H9 (cell line): ENCODE results near the gene ANAPC4. TPM values are rescaled to one million over a fixed set of nuclear protein-coding genes. Genes with fewer than 3 reads are reported as not detected.

ENCODE experiments used
- DNase-seq: peaks from one replicate; pipeline ENCODE4 v3.0.0-alpha.2; 2017
- H2AFZ ChIP-seq: one replicate; pipeline ENCODE4 v1.6.1; 2013; ENCODE audit warnings: mild to moderate bottlenecking, low read length, control low read depth, moderate library complexity
- H2AK5ac ChIP-seq: 2 replicates; pipeline ENCODE4 v1.6.1; 2013; ENCODE audit warnings: low read length, control low read depth, mixed read lengths; ENCODE audit not compliant: insufficient read length
- H2BK120ac ChIP-seq: one replicate; pipeline ENCODE4 v1.6.1; 2013; ENCODE audit warnings: low read depth, mild to moderate bottlenecking, low read length, control low read depth, inconsistent platforms; ENCODE audit not compliant: poor library complexity, severe bottlenecking
- H2BK12ac ChIP-seq: 2 replicates; pipeline ENCODE4 v1.6.1; 2013; ENCODE audit warnings: low read length, control low read depth, mixed read lengths, low read depth; ENCODE audit not compliant: insufficient read length
- H2BK15ac ChIP-seq: 2 replicates; pipeline ENCODE4 v1.6.1; 2013; ENCODE audit warnings: low read depth, low read length, control low read depth
- H2BK20ac ChIP-seq: one replicate; pipeline ENCODE4 v1.6.1; 2013; ENCODE audit warnings: low read depth, mild to moderate bottlenecking, low read length, control low read depth, inconsistent platforms; ENCODE audit not compliant: poor library complexity, severe bottlenecking
- H2BK5ac ChIP-seq: 2 replicates; pipeline ENCODE4 v1.6.1; 2013; ENCODE audit warnings: low read length, control low read depth, mixed read lengths; ENCODE audit not compliant: insufficient read length
- H3K14ac ChIP-seq: 2 replicates; pipeline ENCODE4 v1.6.1; 2013; ENCODE audit warnings: low read length, control low read depth; ENCODE audit not compliant: insufficient read depth
- H3K18ac ChIP-seq: 2 replicates; pipeline ENCODE4 v1.6.1; 2013; ENCODE audit warnings: low read depth, mild to moderate bottlenecking, mixed read lengths, low read length, control low read depth; ENCODE audit not compliant: insufficient read length
- H3K23ac ChIP-seq: 2 replicates; pipeline ENCODE4 v1.6.1; 2013; ENCODE audit warnings: low read length, control low read depth, mixed read lengths, low read depth; ENCODE audit not compliant: insufficient read length
- H3K23me2 ChIP-seq: 2 replicates; pipeline ENCODE4 v1.6.1; 2013; ENCODE audit warnings: low read depth, mild to moderate bottlenecking, mixed read lengths, low read length, control low read depth; ENCODE audit not compliant: insufficient read length, poor library complexity, severe bottlenecking
- H3K27ac ChIP-seq: 2 replicates; pipeline ENCODE4 v1.5.1; 2013; ENCODE audit warnings: low read length, control low read depth, mixed read lengths, low read depth; ENCODE audit not compliant: insufficient read length
- H3K27me3 ChIP-seq: 2 replicates; pipeline ENCODE4 v1.6.1; 2013; ENCODE audit warnings: low read length, control low read depth, inconsistent platforms; ENCODE audit not compliant: insufficient read depth
- H3K4ac ChIP-seq: 2 replicates; pipeline ENCODE4 v1.6.1; 2013; ENCODE audit warnings: low read depth, mild to moderate bottlenecking, control low read depth, inconsistent platforms, low read length, moderate library complexity
- H3K4me1 ChIP-seq: 2 replicates; pipeline ENCODE4 v1.6.1; 2013; ENCODE audit warnings: low read length, control low read depth, inconsistent platforms; ENCODE audit not compliant: insufficient read depth
- H3K4me2 ChIP-seq: 2 replicates; pipeline ENCODE4 v1.6.1; 2013; ENCODE audit warnings: low read length, control low read depth, mixed read lengths; ENCODE audit not compliant: insufficient read length, insufficient read depth
- H3K56ac ChIP-seq: 2 replicates; pipeline ENCODE4 v1.6.1; 2013; ENCODE audit warnings: low read depth, mild to moderate bottlenecking, mixed read lengths, low read length, control low read depth; ENCODE audit not compliant: insufficient read length
- H3K79me1 ChIP-seq: 2 replicates; pipeline ENCODE4 v1.6.1; 2013; ENCODE audit warnings: low read depth, mild to moderate bottlenecking, moderate library complexity, low read length, control low read depth, inconsistent platforms; ENCODE audit not compliant: insufficient read depth, poor library complexity, severe bottlenecking
- H3K79me2 ChIP-seq: 2 replicates; pipeline ENCODE4 v1.6.1; 2013; ENCODE audit warnings: low read length, control low read depth, inconsistent platforms; ENCODE audit not compliant: insufficient read depth
- H3K9ac ChIP-seq: 2 replicates; pipeline ENCODE4 v1.6.1; 2013; ENCODE audit warnings: low read length, control low read depth, mixed read lengths; ENCODE audit not compliant: insufficient read length; ENCODE audit errors: extremely low read depth
- H3K9me3 ChIP-seq: one replicate; pipeline ENCODE4 v1.6.1; 2013; ENCODE audit warnings: low read depth, low read length, inconsistent platforms; ENCODE audit not compliant: control insufficient read depth
- H3T11ph ChIP-seq: one replicate; pipeline ENCODE4 v1.6.1; 2013; ENCODE audit warnings: mild to moderate bottlenecking, low read length, control low read depth, inconsistent platforms
- H4K20me1 ChIP-seq: one replicate; pipeline ENCODE4 v1.6.1; 2013; ENCODE audit not compliant: control insufficient read depth, insufficient read length, insufficient read depth
- H4K5ac ChIP-seq: 2 replicates; pipeline ENCODE4 v1.6.1; 2013; ENCODE audit warnings: low read depth, mild to moderate bottlenecking, mixed read lengths, low read length, control low read depth; ENCODE audit not compliant: insufficient read length
- H4K8ac ChIP-seq: replicated peaks from 2 replicates; pipeline ENCODE4 v1.6.1; 2013; ENCODE audit warnings: low read length, control low read depth, mixed read lengths, low read depth; ENCODE audit not compliant: insufficient read length
- H4K91ac ChIP-seq: 2 replicates; pipeline ENCODE4 v1.6.1; 2013; ENCODE audit warnings: low read depth, mild to moderate bottlenecking, moderate library complexity, mixed read lengths, low read length, control low read depth; ENCODE audit not compliant: insufficient read length
- H3K27ac Mint-ChIP-seq, 3 experiments: 2 replicates in 2 of 3; 3 replicates in 1 of 3; pipeline ENCODE4 v1.8.0; 2020 to 2021; ENCODE audit warnings: mixed read lengths in 3 of 3, mild to moderate bottlenecking in 1 of 3, moderate library complexity in 1 of 3
- H3K27me3 Mint-ChIP-seq: 2 replicates; pipeline ENCODE4 v1.8.0; 2021; ENCODE audit warnings: low read depth, mild to moderate bottlenecking, moderate library complexity, mixed read lengths
- H3K36me3 Mint-ChIP-seq, 3 experiments: 2 replicates in 2 of 3; 3 replicates in 1 of 3; pipeline ENCODE4 v1.8.0; 2020 to 2021; ENCODE audit warnings: low read depth in 3 of 3, mixed read lengths in 3 of 3; ENCODE audit not compliant: insufficient read depth in 1 of 3
- H3K4me1 Mint-ChIP-seq, 2 experiments: 2 replicates each; pipeline ENCODE4 v1.8.0; 2020; ENCODE audit warnings: mixed read lengths in 2 of 2
- H3K4me3 Mint-ChIP-seq, 2 experiments: 2 replicates in 1 of 2; 3 replicates in 1 of 2; pipeline ENCODE4 v1.8.0; 2020 to 2021; ENCODE audit warnings: mild to moderate bottlenecking in 2 of 2, mixed read lengths in 2 of 2, moderate library complexity in 1 of 2
- H3K9me3 Mint-ChIP-seq, 2 experiments: 2 replicates in 1 of 2; 3 replicates in 1 of 2; pipeline ENCODE4 v1.8.0; 2020; ENCODE audit warnings: mild to moderate bottlenecking in 2 of 2, mixed read lengths in 2 of 2, moderate library complexity in 1 of 2
- WGBS: extraction: QIAGEN DNeasy Blood & Tissue Kit; methylation state at CpG from one replicate; pipeline ENCODE4 v1.1.7; 2013; ENCODE audit warnings: missing lambda C conversion rate, low lambda C conversion rate, mixed read lengths; ENCODE audit not compliant: insufficient read length; ENCODE audit errors: extremely low coverage; 5-methylcytosine and 5-hydroxymethylcytosine counted together
- total RNA-seq: library from RNA; stranded (reverse); gene quantifications from 2 replicates; pipeline ENCODE4 v1.2.1, GENCODE V29; 2021
- TF ChIP-seq, protein P1 (sequence below): fragments of 200-600 bp; sonication (generic); conservative IDR thresholded peaks from 3 replicates; pipeline ENCODE4 v1.8.0; 2021; ENCODE audit warnings: antibody characterized with exemption, mild to moderate bottlenecking

The ANAPC4 gene
- total RNA-seq, 1 experiment from 2014 or later, result 42.5 TPM

DNA sequence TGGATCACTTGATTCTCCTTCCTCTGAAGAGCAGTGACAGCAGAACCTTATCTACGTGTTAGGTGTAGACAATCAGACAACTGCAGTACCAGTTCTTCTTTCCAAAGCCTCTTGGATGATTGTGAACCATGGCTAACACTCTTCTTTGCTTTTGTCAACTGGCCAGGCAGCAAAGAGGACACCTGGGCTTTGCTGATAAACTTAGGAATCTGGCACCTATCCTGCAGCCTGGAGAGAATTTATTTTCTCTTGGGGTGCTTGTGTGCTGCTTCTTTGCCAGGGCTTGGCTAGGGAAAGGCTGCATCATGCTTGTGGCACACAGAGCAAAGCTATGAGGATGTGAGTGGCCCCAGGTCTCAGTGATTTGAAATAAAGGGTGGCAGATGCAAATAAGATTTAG is 77.4 kb downstream of the ANAPC4 start:
- Histone ChIP-seq H3K9me3 (no peaks in the 10 kb centered on the region), H3K56ac (no peak overlapping the region), H3K4ac (no peak overlapping the region), H3K4me2 (no peak overlapping the region), H2BK5ac (no peak overlapping the region), H4K8ac (no peak overlapping the region), H4K5ac (no peak overlapping the region), H2BK120ac (no peak overlapping the region), H3K4me1 (no peaks in the 10 kb centered on the region), H2AK5ac (no peak overlapping the region), H3K14ac (no peak overlapping the region), H3K27me3 (no peaks in the 10 kb centered on the region; the same call in 1 of the 2 replicates), H2BK20ac (no peak overlapping the region), H3K9ac (no peak overlapping the region), H2BK12ac (no peak overlapping the region), H3K27ac (no peak overlapping the region), H4K91ac (no peak overlapping the region), H3K79me2 (no peaks in the 10 kb centered on the region), H4K20me1 (no peaks in the 10 kb centered on the region), H3K18ac (no peak overlapping the region), H3K79me1 (no peaks in the 10 kb centered on the region), H3K23me2 (no peaks in the 10 kb centered on the region), H2BK15ac (no peak overlapping the region), H3K23ac (no peak overlapping the region), H2AFZ (no peak overlapping the region), H3T11ph (no peak overlapping the region)
- no CpG with 5 or more reads among the region's 1 CpG for WGBS
- Mint-ChIP-seq H3K4me3 (no peak overlapping the region), H3K9me3 (no peaks in the 10 kb centered on the region), H3K27me3 (peaks cover 9% of the 10 kb centered on the region), H3K27ac (no peak overlapping the region), H3K4me1 (peaks cover 18 to 21% of the 10 kb centered on the region in 2 experiments), H3K36me3 (no peaks in the 10 kb centered on the region; a peak in 1 of 7 replicates)
- no peak for DNase-seq
- TF ChIP-seq, protein P1, sequence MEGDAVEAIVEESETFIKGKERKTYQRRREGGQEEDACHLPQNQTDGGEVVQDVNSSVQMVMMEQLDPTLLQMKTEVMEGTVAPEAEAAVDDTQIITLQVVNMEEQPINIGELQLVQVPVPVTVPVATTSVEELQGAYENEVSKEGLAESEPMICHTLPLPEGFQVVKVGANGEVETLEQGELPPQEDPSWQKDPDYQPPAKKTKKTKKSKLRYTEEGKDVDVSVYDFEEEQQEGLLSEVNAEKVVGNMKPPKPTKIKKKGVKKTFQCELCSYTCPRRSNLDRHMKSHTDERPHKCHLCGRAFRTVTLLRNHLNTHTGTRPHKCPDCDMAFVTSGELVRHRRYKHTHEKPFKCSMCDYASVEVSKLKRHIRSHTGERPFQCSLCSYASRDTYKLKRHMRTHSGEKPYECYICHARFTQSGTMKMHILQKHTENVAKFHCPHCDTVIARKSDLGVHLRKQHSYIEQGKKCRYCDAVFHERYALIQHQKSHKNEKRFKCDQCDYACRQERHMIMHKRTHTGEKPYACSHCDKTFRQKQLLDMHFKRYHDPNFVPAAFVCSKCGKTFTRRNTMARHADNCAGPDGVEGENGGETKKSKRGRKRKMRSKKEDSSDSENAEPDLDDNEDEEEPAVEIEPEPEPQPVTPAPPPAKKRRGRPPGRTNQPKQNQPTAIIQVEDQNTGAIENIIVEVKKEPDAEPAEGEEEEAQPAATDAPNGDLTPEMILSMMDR, result no peak
